Measurements from ENCODE around the gene FIGNL2. TPM values are rescaled to one million over a fixed set of nuclear protein-coding genes. Genes with fewer than 3 reads are reported as not detected.

The FIGNL2 gene
- total and polyA plus RNA-seq, 8 donors, result under 0.01 to 1.4 (median 0.12) TPM; not detected in 3

DNA sequence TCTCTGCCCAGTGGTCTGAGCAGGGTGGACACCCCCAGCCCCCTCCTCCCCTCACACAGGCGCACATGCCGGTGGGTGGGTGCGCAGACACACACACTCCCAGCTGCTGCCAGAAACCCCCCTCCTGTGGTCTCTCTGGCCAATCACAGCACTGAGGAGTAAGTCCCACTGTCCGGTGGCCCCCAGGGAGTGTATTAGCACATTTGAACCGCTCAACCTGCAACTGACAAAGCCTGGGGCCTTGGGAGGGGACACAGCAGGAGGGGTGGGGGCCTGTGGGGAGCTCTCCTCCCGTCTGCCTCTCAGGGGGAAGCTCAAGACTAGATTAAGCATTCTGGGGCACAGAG, 11.7 kb downstream of the FIGNL2 start:
- Histone ChIP-seq H3K27ac (no peak overlapping the region), H3K9me3 (no peaks in the 10 kb centered on the region), H3K4me3 (no peak overlapping the region), H3K27me3 (peaks cover 0 to 96% (median 5%) of the 10 kb centered on the region in 3 donors), H3K4me1 (peaks cover 0 to 12% (median 0%) of the 10 kb centered on the region in 4 donors), H3K36me3 (no peaks in the 10 kb centered on the region)
- no peak for TF ChIP-seq POLR2A (IDR thresholded peaks at IDR 0.05)
- TF ChIP-seq CTCF (IDR thresholded peaks at IDR 0.05), result no peak
- no peak for TF ChIP-seq EP300 (IDR thresholded peaks at IDR 0.05)
- no peak for DNase-seq
- 77 to 90% (median 86%) methylated on average over 6 of the region's 6 CpGs for WGBS, 5 donors
- intact Hi-C loops (cut with DNase I; ENCODE audit: low total_unique reads), result no loop called here

- WGBS, 5 donors, result 57 to 71% (median 68%) methylated on average over 12 to 13 of the region's 13 CpGs
- no peak for DNase-seq
- Histone ChIP-seq H3K9me3 (no peaks in the 10 kb centered on the region), H3K4me1 (peaks cover 0 to 12% (median 0%) of the 10 kb centered on the region in 4 donors), H3K27ac (no peak overlapping the region), H3K4me3 (no peak overlapping the region), H3K36me3 (no peaks in the 10 kb centered on the region), H3K27me3 (peaks cover 0 to 96% (median 5%) of the 10 kb centered on the region in 3 donors)
- TF ChIP-seq EP300 (IDR thresholded peaks at IDR 0.05), result no peak
- no peak for TF ChIP-seq POLR2AphosphoS5 (IDR thresholded peaks at IDR 0.05)
- TF ChIP-seq POLR2A (IDR thresholded peaks at IDR 0.05), result no peak
- TF ChIP-seq CTCF (IDR thresholded peaks at IDR 0.05), result no peak
- intact Hi-C loops (cut with DNase I; ENCODE audit: low total_unique reads), result no loop called here
Measured at GRCh38 chr12:51836041-51836826, 12.3 kb downstream of the FIGNL2 start.

GRCh38 chr12:51834411-51834810, 14.1 kb downstream of the FIGNL2 start:
- DNase-seq, result no peak
- 61 to 78% (median 73%) methylated on average over 11 of the region's 11 CpGs for WGBS, 5 donors
- H3K9me3 ChIP-seq, result no peaks in the 10 kb centered on the region

More at GRCh38 chr12:51834411-51834810, 14.1 kb downstream of the FIGNL2 start:
- peaks cover 0 to 93% (median 5%) of the 10 kb centered on the region in 3 donors for H3K27me3 ChIP-seq
- H3K36me3 ChIP-seq, result no peaks in the 10 kb centered on the region
- no peak overlapping the region for H3K27ac ChIP-seq
- no peak overlapping the region for H3K4me3 ChIP-seq
- intact Hi-C loops (cut with DNase I; ENCODE audit: low total_unique reads), result no loop called here
- peaks cover 0 to 12% (median 0%) of the 10 kb centered on the region in 4 donors for H3K4me1 ChIP-seq
- no peak for TF ChIP-seq CTCF (IDR thresholded peaks at IDR 0.05)
- no peak for TF ChIP-seq EP300 (IDR thresholded peaks at IDR 0.05)
- no peak for TF ChIP-seq POLR2AphosphoS5 (IDR thresholded peaks at IDR 0.05)
- TF ChIP-seq POLR2A (IDR thresholded peaks at IDR 0.05), result no peak
